Measurements from ENCODE around the gene CCDC50.

GRCh38 chr3:191298846-191299245 is 30.3 kb upstream of the CCDC50 start:
- TF ChIP-seq, protein P1, sequence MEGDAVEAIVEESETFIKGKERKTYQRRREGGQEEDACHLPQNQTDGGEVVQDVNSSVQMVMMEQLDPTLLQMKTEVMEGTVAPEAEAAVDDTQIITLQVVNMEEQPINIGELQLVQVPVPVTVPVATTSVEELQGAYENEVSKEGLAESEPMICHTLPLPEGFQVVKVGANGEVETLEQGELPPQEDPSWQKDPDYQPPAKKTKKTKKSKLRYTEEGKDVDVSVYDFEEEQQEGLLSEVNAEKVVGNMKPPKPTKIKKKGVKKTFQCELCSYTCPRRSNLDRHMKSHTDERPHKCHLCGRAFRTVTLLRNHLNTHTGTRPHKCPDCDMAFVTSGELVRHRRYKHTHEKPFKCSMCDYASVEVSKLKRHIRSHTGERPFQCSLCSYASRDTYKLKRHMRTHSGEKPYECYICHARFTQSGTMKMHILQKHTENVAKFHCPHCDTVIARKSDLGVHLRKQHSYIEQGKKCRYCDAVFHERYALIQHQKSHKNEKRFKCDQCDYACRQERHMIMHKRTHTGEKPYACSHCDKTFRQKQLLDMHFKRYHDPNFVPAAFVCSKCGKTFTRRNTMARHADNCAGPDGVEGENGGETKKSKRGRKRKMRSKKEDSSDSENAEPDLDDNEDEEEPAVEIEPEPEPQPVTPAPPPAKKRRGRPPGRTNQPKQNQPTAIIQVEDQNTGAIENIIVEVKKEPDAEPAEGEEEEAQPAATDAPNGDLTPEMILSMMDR (IDR thresholded peaks at IDR 0.05): no peak
- no peak for TF ChIP-seq POLR2A (IDR thresholded peaks at IDR 0.05)

Measured in adrenal gland (tissue), 5 donors.